ENCODE results near the gene UNC13C.

DNA sequence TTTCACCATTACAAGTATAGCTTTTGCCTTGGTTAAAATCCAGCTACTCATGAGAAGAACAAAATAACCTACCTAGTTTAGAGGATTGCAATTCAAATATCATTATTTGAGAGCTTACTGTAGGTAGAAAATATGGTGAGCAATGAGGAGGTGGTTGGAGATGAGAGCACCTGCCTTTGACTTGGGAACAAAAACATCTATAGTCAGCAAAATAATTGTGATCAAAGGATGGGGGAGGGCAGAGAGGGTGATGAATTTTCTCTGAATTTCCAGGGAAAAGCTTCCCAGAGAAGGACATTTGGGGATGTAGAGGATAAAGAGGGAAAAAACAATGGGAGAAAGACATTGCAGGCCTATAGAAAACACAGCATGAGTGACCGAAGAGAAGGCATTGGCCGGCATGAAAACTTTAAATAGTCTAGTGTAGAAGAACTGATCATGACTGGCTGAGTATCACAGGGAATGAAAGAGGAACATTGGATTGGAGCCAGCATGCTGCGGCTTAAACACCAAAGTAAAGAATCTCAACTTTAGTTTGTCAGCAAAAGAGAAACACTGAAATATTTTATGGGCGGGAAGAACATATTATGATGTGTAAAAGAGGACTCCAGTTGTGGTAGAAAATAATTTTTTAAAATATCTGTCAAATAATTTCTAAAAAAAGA is 581.3 kb downstream of the UNC13C start:
- no peak for TF ChIP-seq EGR1 (IDR thresholded peaks at IDR 0.05)
- TF ChIP-seq, protein P1, sequence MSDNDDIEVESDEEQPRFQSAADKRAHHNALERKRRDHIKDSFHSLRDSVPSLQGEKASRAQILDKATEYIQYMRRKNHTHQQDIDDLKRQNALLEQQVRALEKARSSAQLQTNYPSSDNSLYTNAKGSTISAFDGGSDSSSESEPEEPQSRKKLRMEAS (IDR thresholded peaks at IDR 0.05), result no peak
- TF ChIP-seq, protein P2, sequence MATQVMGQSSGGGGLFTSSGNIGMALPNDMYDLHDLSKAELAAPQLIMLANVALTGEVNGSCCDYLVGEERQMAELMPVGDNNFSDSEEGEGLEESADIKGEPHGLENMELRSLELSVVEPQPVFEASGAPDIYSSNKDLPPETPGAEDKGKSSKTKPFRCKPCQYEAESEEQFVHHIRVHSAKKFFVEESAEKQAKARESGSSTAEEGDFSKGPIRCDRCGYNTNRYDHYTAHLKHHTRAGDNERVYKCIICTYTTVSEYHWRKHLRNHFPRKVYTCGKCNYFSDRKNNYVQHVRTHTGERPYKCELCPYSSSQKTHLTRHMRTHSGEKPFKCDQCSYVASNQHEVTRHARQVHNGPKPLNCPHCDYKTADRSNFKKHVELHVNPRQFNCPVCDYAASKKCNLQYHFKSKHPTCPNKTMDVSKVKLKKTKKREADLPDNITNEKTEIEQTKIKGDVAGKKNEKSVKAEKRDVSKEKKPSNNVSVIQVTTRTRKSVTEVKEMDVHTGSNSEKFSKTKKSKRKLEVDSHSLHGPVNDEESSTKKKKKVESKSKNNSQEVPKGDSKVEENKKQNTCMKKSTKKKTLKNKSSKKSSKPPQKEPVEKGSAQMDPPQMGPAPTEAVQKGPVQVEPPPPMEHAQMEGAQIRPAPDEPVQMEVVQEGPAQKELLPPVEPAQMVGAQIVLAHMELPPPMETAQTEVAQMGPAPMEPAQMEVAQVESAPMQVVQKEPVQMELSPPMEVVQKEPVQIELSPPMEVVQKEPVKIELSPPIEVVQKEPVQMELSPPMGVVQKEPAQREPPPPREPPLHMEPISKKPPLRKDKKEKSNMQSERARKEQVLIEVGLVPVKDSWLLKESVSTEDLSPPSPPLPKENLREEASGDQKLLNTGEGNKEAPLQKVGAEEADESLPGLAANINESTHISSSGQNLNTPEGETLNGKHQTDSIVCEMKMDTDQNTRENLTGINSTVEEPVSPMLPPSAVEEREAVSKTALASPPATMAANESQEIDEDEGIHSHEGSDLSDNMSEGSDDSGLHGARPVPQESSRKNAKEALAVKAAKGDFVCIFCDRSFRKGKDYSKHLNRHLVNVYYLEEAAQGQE (IDR thresholded peaks at IDR 0.05; ENCODE audit: low read depth), result no peak
- TF ChIP-seq, protein P3, sequence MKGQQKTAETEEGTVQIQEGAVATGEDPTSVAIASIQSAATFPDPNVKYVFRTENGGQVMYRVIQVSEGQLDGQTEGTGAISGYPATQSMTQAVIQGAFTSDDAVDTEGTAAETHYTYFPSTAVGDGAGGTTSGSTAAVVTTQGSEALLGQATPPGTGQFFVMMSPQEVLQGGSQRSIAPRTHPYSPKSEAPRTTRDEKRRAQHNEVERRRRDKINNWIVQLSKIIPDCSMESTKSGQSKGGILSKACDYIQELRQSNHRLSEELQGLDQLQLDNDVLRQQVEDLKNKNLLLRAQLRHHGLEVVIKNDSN (IDR thresholded peaks at IDR 0.05), result no peak
- TF ChIP-seq TEAD4 (IDR thresholded peaks at IDR 0.05), result no peak
- TF ChIP-seq CREB1 (IDR thresholded peaks at IDR 0.05; ENCODE audit: low read depth), result no peak
- no peak for TF ChIP-seq RAD21 (IDR thresholded peaks at IDR 0.05; ENCODE audit: low read depth)
- TF ChIP-seq EP300 (IDR thresholded peaks at IDR 0.05; ENCODE audit: borderline replicate concordance), result no peak

Data from Ishikawa (cell line).